Fibroblast of the aortic adventitia (primary cell): ENCODE measurements around the gene GALNT2. TPM values are rescaled to one million over a fixed set of nuclear protein-coding genes. Genes with fewer than 3 reads are reported as not detected.

ENCODE experiments used
- DNase-seq: peaks from one replicate; pipeline ENCODE4 v3.0.0-alpha.2; 2010; ENCODE audit warnings: low read depth
- H3K4me3 ChIP-seq: 2 replicates; pipeline ENCODE4 v1.5.1; 2011; ENCODE audit warnings: low read depth, mild to moderate bottlenecking, control low read depth, low read length, moderate library complexity
- CTCF ChIP-seq: IDR thresholded peaks from 2 replicates; pipeline ENCODE4 v1.5.1; 2011; ENCODE audit warnings: mild to moderate bottlenecking, low read length, control low read depth, inconsistent platforms; ENCODE audit not compliant: insufficient read depth
- total RNA-seq: library from RNA; depleted of rRNA; stranded (reverse); fragments of >200 nt; gene quantifications from 2 replicates; pipeline ENCODE4 v1.2.3, GENCODE V29; 2012; ENCODE audit warnings: low replicate concordance

GALNT2 gene
- total RNA-seq, 1 donor = 68.1 TPM

GRCh38 chr1:230248889-230249270 lies 181.8 kb downstream of the GALNT2 start:
- DNase-seq = peak; percentile 58
- H3K4me3 ChIP-seq = no peak overlapping the region
- no peak for TF ChIP-seq CTCF

GRCh38 chr1:230249695-230250480 lies 182.8 kb downstream of the GALNT2 start:
- no peak overlapping the region for H3K4me3 ChIP-seq
- DNase-seq = no peak
- TF ChIP-seq CTCF = no peak

GRCh38 chr1:230250666-230251065 lies 183.6 kb downstream of the GALNT2 start:
- H3K4me3 ChIP-seq = no peak overlapping the region
- DNase-seq = no peak
- TF ChIP-seq CTCF = no peak

- H3K4me3 ChIP-seq = no peak overlapping the region
- no peak for DNase-seq
- no peak for TF ChIP-seq CTCF
Measured at GRCh38 chr1:230251644-230252191, 184.7 kb downstream of the GALNT2 start.

- no peak for TF ChIP-seq CTCF
- H3K4me3 ChIP-seq = no peak overlapping the region
- DNase-seq = no peak
Measured at GRCh38 chr1:230253150-230253549, 186.1 kb downstream of the GALNT2 start.

GRCh38 chr1:230254265-230254664 lies 187.2 kb downstream of the GALNT2 start:
- no peak for DNase-seq
- no peak overlapping the region for H3K4me3 ChIP-seq
- no peak for TF ChIP-seq CTCF

GRCh38 chr1:230255116-230255515 lies 188.1 kb downstream of the GALNT2 start:
- DNase-seq = no peak
- no peak for TF ChIP-seq CTCF
- H3K4me3 ChIP-seq = no peak overlapping the region
